Esophagus muscularis mucosa (tissue), 4 donors: Measurements from ENCODE around the gene EPSTI1. TPM values are rescaled to one million over a fixed set of nuclear protein-coding genes. Genes with fewer than 3 reads are reported as not detected.

Experiments used
- DNase-seq: peaks from one replicate; pipeline ENCODE4 v3.0.0-alpha.2; 2017; ENCODE audit errors: extremely low spot score
- H3K27ac ChIP-seq, 4 donors: fragments of 200-600 bp; sonication (generic); replicated peaks in 1 of 4; 1 replicate in 3 of 4; 2 replicates in 1 of 4; pipeline ENCODE4 v1.5.1; 2016 to 2019; ENCODE audit warnings: mild to moderate bottlenecking in 1 of 4
- H3K27me3 ChIP-seq, 4 donors: fragments of 200-600 bp; sonication (generic); one replicate each; pipeline versions ENCODE4 v1.5.1 to v1.6.0; 2016 to 2019
- H3K36me3 ChIP-seq, 4 donors: fragments of 200-600 bp; sonication (generic); one replicate each; pipeline ENCODE4 v1.5.1; 2016 to 2019
- H3K4me1 ChIP-seq, 4 donors: fragments of 200-600 bp; sonication (generic); one replicate each; pipeline ENCODE4 v1.5.1; 2016 to 2019
- H3K4me3 ChIP-seq, 4 donors: fragments of 200-600 bp; sonication (generic); 1 replicate in 2 of 4; 2 replicates in 2 of 4; pipeline ENCODE4 v1.5.1; 2016 to 2019; ENCODE audit warnings: mild to moderate bottlenecking in 4 of 4, moderate library complexity in 1 of 4
- H3K9me3 ChIP-seq, 4 donors: fragments of 200-600 bp; sonication (generic); 1 replicate in 3 of 4; 2 replicates in 1 of 4; pipeline ENCODE4 v1.5.1; 2016 to 2019
- EP300 ChIP-seq: sonication (generic); formaldehyde crosslinking; IDR thresholded peaks from one replicate; pipeline ENCODE4 v1.6.1; 2017; ENCODE audit warnings: antibody characterized with exemption
- POLR2A ChIP-seq: fragments of 450-650 bp; IDR thresholded peaks from one replicate; pipeline ENCODE4 v1.6.1; 2017; ENCODE audit warnings: antibody characterized with exemption, moderate library complexity, mild to moderate bottlenecking, low read depth
- POLR2AphosphoS5 ChIP-seq, 2 donors: sonication (generic); formaldehyde crosslinking; IDR thresholded peaks; one replicate each; pipeline ENCODE4 v1.6.1; 2017; ENCODE audit warnings: antibody characterized with exemption in 2 of 2
- WGBS: methylation state at CpG from one replicate; pipeline ENCODE4 v1.1.5; 2018; 5-methylcytosine and 5-hydroxymethylcytosine counted together
- intact Hi-C: fragments of 100-400 bp; cut with DNase I; formaldehyde crosslinking; loops from one replicate; pipeline ENCODE4 v1.15.1; 2023
- total RNA-seq, 4 donors: library from RNA; depleted of rRNA; stranded (reverse); fragments of >200 nt; gene quantifications; one replicate each; pipeline versions ENCODE4 v1.1.0 to v1.2.1, GENCODE V29; 2016
- TF ChIP-seq, protein P1 (sequence below), 3 experiments: fragments of 200-600 bp in 2 of 3; fragments of 450-650 bp in 1 of 3; sonication (generic) in 2 of 3; IDR thresholded peaks; one replicate each; pipeline ENCODE4 v1.5.1; 2017 to 2019; ENCODE audit warnings: antibody characterized with exemption in 3 of 3, mild to moderate bottlenecking in 2 of 3, moderate library complexity in 1 of 3

Gene EPSTI1
- total RNA-seq, 4 donors from 2014 or later: 4.6 to 16.3 (median 9.6) TPM

DNA sequence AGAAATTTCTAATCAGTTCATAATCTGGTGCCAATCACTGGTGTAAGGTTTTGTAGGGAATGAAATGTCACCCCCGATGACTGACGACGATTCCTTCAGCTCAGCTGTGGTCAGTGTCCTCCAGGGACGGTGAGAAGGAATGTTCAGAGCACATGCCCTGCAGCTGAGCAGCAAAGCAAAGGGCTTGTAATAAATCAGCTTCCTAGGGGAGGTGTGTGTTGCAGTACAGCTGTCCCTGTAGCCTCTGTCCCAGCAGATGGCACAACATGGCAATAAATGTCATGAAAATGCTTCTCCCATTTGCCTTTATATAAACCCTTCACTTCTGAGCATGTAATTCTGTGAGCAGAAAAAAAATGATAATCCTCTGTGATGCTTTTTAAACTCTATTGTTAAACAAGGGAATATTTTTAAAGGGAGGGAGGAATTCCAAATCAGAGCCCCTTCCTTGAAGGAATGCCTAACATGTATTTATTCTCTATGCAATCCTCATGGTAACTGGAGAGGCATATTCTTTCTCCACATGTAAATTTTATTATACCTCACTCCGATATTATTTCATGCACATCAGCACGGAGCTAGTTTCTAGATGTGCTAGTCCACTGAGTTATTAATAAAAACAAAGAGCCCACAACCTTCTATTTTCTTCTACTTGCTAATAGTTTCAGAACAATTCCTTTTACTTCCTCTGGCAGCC, 108.1 kb downstream of the EPSTI1 start:
- Histone ChIP-seq H3K4me3 (no peak overlapping the region), H3K27me3 (no peaks in the 10 kb centered on the region), H3K9me3 (no peaks in the 10 kb centered on the region), H3K36me3 (peaks cover 0 to 16% (median 4%) of the 10 kb centered on the region in 4 donors), H3K4me1 (peaks cover 0 to 22% (median 4%) of the 10 kb centered on the region in 4 donors), H3K27ac (no peak overlapping the region)
- TF ChIP-seq EP300: no peak
- TF ChIP-seq POLR2A: no peak
- no peak for TF ChIP-seq POLR2AphosphoS5 (IDR thresholded peaks at IDR 0.05)
- TF ChIP-seq, protein P1, sequence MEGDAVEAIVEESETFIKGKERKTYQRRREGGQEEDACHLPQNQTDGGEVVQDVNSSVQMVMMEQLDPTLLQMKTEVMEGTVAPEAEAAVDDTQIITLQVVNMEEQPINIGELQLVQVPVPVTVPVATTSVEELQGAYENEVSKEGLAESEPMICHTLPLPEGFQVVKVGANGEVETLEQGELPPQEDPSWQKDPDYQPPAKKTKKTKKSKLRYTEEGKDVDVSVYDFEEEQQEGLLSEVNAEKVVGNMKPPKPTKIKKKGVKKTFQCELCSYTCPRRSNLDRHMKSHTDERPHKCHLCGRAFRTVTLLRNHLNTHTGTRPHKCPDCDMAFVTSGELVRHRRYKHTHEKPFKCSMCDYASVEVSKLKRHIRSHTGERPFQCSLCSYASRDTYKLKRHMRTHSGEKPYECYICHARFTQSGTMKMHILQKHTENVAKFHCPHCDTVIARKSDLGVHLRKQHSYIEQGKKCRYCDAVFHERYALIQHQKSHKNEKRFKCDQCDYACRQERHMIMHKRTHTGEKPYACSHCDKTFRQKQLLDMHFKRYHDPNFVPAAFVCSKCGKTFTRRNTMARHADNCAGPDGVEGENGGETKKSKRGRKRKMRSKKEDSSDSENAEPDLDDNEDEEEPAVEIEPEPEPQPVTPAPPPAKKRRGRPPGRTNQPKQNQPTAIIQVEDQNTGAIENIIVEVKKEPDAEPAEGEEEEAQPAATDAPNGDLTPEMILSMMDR (IDR thresholded peaks at IDR 0.05): no peak
- no peak for DNase-seq
- intact Hi-C loops: no loop called here
- WGBS: 44% methylated on average over 6 of the region's 6 CpGs

DNA sequence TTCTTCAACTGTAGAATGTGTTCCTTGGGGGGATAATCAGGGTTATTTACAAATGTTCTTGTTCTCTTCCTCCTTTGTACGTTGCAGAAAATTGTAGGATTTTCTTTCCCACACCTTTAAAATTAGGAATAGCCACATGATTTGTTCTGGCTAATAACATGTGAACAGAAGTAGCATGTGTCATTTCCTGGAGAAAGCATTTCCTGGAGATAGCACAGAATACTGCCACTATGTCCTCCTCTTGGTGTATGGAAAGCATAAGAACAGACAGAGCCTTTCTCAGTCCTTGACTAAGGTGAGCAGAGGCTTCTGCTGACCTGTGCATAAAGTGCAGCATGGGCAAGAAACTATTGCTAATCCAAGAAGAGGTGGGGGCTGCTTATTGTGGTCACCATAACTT, 108.9 kb downstream of the EPSTI1 start:
- Histone ChIP-seq H3K4me1 (peaks cover 0 to 22% (median 4%) of the 10 kb centered on the region in 4 donors), H3K4me3 (no peak overlapping the region), H3K27me3 (no peaks in the 10 kb centered on the region), H3K9me3 (no peaks in the 10 kb centered on the region), H3K36me3 (peaks cover 0 to 8% (median under 1%) of the 10 kb centered on the region in 4 donors), H3K27ac (no peak overlapping the region)
- TF ChIP-seq, protein P1 (IDR thresholded peaks at IDR 0.05): no peak
- TF ChIP-seq POLR2AphosphoS5 (IDR thresholded peaks at IDR 0.05): no peak
- no peak for TF ChIP-seq POLR2A
- no peak for TF ChIP-seq EP300
- DNase-seq: no peak
- WGBS: 65% methylated on average over 1 of the region's 1 CpG
- intact Hi-C loops: no loop called here

DNA sequence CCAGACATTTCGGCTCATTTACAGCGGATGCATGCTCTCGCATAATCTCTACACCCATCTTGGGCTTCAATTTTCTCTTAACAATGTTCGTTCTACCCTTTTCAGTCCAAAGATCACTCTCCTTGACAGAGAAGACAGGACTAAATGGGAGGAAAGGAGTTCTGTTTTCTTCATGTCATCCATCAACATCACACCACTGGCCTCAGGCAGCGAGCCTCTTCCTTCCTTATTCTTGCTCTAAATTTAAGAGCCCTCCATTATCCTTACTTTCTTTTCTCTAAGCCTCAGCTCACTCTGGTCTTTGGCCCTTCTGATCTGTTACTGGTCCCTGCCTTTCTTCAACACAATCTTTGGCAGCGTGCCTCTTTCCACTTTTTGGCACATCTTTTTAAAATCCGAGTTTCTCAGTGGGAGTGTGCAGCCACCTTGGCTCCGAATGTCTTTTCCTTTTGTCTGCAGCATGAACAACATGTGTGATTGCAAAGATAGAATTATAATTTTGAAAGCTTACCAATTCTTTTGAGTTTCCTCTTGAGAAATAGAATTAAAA, 111.9 kb downstream of the EPSTI1 start:
- Histone ChIP-seq H3K27ac (no peak overlapping the region), H3K4me1 (peaks cover 0 to 22% (median 4%) of the 10 kb centered on the region in 4 donors), H3K4me3 (peak overlapping the region in 2 of 4 donors; percentile 7 to 8), H3K36me3 (no peaks in the 10 kb centered on the region), H3K27me3 (no peaks in the 10 kb centered on the region), H3K9me3 (no peaks in the 10 kb centered on the region)
- TF ChIP-seq EP300: no peak
- TF ChIP-seq, protein P1 (IDR thresholded peaks at IDR 0.05): no peak
- no peak for TF ChIP-seq POLR2A
- no peak for TF ChIP-seq POLR2AphosphoS5 (IDR thresholded peaks at IDR 0.05)
- WGBS: 34% methylated on average over 8 of the region's 8 CpGs
- intact Hi-C loops: no loop called here
- no peak for DNase-seq

- H3K27me3 ChIP-seq: no peaks in the 10 kb centered on the region
- 91% methylated on average over 3 of the region's 3 CpGs for WGBS
- H3K36me3 ChIP-seq: no peaks in the 10 kb centered on the region
- intact Hi-C loops: no loop called here
- no peaks in the 10 kb centered on the region for H3K9me3 ChIP-seq
- H3K27ac ChIP-seq: no peak overlapping the region
- H3K4me1 ChIP-seq: peaks cover 0 to 15% (median 2%) of the 10 kb centered on the region in 4 donors
- DNase-seq: no peak
- H3K4me3 ChIP-seq: no peak overlapping the region
- no peak for TF ChIP-seq POLR2A
- TF ChIP-seq POLR2AphosphoS5 (IDR thresholded peaks at IDR 0.05): no peak
- no peak for TF ChIP-seq EP300
- TF ChIP-seq, protein P1 (IDR thresholded peaks at IDR 0.05): no peak
Measured at GRCh38 chr13:42878721-42879120, 113.3 kb downstream of the EPSTI1 start.
